ENCODE data around the gene TOP2B.

The TOP2B gene

DNA sequence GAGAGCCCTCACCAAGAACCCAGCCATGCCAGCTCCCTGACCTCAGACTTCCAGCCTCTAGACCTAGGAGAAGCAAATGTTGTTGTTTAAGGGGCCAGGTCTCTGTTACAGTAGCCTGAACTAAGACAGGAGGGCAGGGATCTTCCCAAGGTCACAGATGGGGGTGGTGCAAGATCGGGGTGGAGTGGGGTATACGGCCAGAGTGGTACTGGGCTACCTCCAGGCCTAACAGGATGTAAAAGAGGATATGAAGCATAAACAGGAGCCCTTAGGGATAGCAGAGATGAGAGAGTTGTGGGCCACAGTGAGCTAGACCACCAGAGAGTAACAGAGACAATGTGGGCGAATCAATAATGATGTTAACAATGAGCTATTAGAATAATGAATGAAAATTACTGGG, 82.9 kb downstream of the TOP2B start:
- DNase-seq, result no peak

GRCh38 chr3:25581335-25581734, 83.4 kb downstream of the TOP2B start:
- DNase-seq, result no peak

DNA sequence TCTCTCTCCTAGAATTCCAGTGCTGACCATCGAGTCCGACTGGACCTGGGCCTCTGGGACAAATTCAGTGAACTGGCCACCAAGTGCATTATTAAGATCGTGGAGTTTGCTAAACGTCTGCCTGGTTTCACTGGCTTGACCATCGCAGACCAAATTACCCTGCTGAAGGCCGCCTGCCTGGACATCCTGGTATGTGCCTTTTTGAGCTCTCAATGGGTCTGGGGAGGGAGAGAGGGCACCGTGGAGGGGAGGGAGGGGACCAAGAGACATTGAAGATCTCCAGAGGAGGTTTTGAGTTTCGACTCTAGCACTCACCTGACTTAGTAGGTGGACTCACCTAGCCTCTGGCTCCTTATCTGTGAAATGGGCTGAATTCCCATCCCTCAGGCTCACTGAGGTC, 84.2 kb downstream of the TOP2B start:
- no peak for DNase-seq

DNA sequence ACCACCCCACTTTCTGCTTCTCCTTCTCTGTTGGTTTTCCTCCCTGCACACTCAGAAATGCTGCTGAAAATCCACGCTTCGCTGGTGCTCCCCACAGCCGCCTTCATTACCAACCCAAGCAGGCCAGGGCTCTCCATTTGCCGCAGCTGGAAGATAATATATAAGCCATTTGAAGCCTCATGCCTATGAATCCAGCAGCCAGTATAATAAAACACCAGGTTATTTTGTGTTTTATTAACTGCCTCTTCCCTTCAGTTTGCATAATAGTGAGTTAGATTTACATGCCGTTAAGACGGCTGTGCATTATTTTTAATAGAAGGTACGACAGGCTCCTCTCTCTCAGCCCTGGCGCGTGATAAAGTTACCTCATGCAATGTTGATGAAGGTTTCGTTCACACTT, 86.6 kb downstream of the TOP2B start:
- DNase-seq, result no peak

DNA sequence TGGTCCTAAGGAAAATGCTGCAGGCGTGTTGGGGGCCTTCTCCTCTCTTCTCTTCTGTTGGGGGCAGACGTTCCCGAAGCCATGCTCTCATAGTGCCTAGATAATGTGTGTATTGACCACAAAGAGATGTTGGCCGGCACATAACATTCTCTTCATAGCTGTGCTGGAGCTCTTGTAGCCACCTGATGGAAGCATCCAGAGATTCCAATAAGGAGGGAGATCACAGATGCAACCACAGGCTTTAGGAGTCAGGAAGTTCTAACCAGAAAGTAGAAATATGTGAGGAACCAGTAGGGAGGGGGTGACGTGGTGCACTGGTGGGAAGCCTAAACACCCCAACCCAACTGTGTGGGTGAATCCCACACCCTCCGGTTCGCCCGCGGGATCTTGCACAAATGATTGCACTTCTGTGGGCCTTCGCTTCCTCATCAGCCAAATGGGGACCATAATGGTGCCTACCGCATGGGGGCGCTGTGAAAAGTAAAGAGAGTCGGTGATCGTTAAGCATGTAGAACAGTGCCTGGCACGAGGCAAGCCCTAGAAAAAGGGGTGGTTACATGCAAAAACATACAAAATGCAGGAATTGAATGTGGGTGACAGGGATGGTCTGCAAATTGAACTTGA, 87.8 kb downstream of the TOP2B start:
- no peak for DNase-seq

DNA sequence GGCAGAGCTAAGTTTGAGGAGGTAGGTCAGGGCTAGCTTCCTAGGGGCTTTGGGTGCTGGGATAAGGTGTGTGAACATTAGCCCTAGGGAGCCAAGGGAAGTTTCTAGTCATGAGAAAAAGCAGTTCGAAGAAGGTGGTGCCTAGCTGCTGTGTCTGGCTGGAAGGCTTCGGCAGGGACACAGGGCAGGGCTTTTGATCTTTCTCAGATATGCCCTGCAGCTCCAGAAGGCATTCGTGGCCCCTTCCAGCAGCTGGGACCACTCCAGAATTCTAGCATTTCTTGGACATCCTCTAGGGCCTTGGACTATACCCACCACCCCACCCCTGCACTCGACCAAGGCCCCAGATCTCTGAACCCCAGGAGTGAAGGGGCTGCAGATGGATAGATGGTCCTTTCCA, 88.6 kb downstream of the TOP2B start:
- no peak for DNase-seq

GRCh38 chr3:25575001-25575400, 89.7 kb downstream of the TOP2B start:
- DNase-seq, result no peak

- DNase-seq, result no peak
Measured at GRCh38 chr3:25574172-25574765, 90.4 kb downstream of the TOP2B start.

DNA sequence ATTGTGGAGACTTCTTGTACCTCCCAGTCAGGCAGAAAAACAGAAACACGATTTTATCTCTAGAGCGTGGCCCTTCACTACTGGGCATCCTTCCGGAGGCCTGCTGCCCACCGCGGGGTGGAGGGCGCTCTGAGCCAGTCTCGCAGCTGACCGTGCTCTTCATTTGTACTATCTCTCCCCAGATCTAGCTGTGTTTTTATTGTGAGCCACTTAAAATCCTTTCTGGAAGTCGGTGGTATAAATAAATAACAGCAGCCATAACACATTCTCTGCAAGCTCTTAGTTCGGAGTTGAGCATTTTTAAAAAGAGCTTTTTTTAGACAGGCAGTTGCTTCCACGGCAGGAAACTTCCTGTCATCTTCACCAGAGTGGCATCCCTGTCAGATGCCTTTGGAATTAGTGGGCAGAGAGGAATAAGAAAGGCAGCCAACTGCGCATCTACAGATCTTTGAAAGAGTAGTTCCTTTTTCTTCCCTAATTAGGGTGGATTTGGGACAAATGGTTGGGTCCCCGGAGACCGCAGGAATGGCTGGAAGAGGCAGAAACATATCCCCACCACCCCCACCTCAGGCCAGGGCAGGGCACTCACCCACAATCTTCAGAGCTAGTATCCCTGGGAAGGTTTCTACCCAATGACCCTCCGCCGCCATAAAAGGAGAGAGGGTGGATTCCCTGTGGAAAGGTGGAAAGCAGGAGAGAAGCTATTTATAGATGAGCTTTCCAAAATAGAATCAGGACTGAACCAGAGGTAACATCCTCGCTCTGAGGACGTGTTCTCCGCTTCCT, 91.1 kb downstream of the TOP2B start:
- no peak for DNase-seq

GRCh38 chr3:25572919-25573385, 91.8 kb downstream of the TOP2B start:
- DNase-seq, result no peak

GRCh38 chr3:25572336-25572735, 92.4 kb downstream of the TOP2B start:
- DNase-seq, result no peak

DNA sequence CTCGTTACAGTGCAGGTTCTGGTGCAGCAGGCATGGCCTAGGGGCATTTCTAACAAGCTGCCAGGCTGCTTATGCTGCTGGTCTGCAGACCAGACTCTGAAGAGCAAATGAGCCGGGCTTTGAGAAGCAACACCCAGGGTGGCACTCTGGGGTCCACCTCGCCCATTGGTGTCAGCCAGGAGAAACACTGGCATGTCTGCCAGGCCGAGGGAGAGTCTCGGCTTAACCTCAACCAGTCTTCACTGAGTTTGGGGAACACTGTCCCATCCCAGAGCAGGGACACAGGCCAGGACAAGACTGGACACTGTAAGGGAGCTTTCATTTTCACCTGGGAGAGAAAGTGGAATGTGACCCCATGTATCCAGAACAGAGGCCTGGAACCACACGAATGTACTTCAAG, 93.4 kb downstream of the TOP2B start:
- DNase-seq, result no peak

DNA sequence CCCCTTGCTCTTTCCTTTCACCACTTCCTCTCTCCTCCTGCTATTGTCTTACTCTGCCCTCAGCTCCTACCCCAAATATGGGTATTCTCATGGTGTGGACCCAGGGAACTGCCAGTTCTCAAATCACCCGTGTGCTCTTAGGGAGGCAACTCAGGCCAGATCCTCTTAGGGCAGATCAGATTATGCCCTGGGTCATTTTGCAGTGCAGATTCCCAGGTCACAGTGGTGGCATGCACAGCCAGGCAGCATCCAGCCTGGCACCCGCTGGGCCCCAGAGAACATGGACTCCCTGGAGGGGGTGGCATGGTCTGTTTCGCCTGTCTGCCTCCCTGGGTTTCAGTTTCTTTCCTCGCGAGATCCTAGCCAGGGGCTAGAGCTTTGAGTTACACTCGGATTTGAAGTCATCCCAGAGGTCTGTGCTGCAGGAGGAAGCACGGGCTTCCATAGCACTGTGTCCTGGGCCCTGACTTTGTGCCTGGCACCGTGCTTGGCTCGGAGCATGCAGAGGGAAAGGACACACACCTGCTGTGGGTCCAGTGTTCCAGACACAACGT, 96.1 kb downstream of the TOP2B start:
- no peak for DNase-seq

DNA sequence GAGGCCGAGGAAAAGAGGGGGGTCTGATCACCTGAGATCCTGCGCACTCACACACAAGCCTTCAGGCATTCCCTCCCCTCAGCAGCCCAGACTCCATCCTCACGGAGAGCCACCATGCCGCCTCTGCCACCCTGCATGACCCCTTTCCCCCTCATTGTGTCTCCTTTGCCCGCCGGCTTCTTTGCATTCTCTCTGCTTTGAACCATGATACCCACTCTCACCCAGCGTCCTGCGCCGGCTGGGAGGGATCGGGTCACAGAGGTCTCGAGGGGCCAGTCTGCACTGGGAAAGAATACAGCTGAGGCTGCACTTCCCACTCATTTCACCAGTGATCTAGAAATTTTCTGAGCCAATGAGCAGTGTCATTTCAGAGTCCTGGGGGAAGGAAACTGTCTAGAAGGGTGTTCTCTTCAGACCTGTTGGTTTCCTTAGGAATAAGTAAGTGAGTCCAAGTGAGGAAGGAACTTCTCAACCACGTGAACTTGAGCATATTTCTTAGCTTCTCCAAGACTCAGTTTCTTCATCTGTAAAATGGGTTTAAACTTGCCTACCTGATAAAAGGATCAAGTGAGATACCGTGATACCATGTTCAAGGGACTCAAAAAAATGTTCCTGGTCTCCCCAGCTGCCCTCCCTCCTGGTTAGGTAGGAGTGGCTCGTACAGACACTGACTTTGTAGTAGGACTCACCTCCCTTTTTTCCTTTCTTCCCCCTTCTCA, 96.7 kb downstream of the TOP2B start:
- DNase-seq, result no peak

DNA sequence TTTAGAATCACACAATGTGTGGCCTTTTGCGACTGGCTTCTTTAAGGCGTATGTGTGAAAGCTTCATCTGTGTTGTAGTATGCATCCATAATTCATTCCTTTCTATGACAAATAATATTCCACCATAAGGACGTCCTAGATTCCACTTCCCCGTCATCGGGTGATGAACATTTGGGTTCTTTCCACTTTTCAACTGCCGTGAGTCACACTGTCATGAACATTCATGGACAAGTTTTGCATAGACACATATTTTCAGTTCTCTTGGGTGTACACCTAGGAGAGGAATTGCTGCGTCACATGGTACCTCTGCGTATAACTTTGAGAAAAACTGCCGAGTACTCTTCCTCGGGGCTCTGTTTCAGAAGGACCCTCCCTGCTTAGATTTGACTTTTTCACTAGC, 97.3 kb downstream of the TOP2B start:
- no peak for DNase-seq

- no peak for DNase-seq
Measured at GRCh38 chr3:25566358-25566920, 98.3 kb downstream of the TOP2B start.

DNA sequence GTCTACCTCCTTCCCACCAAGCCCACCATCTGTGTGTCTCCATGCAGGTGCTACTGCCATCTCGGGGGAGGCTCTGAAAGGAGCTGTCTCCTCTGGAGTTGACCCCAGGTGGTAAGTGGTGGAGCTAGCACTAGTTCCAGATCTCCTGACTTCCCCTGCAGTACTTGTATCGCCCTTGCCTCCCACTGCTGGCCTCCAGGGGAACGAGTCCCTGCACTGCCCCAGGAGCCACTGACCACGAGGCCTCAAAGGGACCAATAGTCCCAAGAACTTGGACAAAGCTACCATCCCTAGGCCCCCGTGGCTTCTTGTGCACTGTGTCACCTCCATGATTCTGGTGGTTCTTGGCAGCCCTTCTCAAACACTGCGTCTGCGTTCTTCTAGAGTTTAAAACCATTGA, 98.9 kb downstream of the TOP2B start:
- no peak for DNase-seq

- DNase-seq, result no peak
Measured at GRCh38 chr3:25564075-25564474, 100.6 kb downstream of the TOP2B start.

DNA sequence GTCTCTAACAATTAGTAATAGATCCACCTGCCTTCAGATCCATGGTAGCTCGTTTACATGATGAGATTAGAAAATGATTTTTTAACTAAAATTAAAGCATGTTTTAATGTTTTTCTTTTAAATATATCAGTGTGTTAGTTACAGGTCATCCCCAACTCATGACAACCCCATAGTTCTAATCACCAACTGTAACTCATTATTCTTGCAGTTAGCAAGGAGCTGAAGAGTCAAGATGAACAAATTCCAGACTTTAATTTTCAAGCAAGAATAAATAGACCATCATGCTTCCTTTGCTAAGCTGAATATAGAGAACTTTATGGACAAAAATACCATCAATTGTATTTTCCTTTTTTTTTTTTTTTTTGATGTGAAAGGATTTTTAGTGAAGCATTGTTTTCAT, 101.1 kb downstream of the TOP2B start:
- no peak for DNase-seq

DNA sequence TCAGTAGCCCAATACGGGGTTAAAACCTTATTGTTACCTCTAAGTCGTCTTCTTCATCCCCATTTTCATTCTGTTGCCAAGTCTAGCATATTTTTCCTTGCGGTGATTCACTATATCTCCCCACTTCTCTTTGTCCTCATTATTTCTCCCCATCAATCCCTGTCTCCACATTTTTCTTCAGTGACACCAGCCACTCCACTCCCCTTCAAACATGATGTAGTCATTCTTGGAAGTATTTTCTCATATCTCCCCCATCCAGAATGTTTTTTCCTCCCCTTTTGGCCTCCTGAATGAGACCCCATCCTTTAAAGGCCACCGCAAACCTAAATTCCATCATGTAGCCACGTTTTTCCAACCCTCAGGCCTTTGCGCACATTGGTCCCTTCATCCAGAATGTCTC, 105.9 kb downstream of the TOP2B start:
- no peak for DNase-seq

GRCh38 chr3:25558121-25558520, 106.6 kb downstream of the TOP2B start:
- no peak for DNase-seq

GRCh38 chr3:25557694-25558093, 107.0 kb downstream of the TOP2B start:
- no peak for DNase-seq

DNA sequence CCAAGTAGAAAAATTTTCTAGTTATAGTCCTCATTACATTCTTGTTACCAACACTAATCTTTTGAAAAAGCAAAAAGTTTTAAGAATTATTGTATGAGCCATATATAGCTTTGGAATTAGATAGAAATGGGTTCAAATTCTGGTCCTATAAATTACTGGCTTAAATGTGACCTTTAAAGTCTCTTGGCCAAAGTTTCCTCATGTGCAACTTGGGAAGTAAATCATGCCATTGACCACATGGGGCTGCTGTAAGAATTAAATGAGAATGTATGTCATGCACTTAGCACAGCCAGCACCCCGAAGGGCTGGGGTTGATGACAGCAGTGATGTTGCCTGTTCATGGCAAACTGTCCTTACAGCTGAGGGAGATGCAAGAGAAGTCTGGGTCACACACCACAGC, 108.3 kb downstream of the TOP2B start:
- no peak for DNase-seq

Measured in NK-92 treated with Interleukin-12 subunit alpha and Interleukin-12 subunit beta, amount 100 ng/mL, for 24 hours (cell line).